Measurements from ENCODE around the gene RPS26.

Gene RPS26

DNA sequence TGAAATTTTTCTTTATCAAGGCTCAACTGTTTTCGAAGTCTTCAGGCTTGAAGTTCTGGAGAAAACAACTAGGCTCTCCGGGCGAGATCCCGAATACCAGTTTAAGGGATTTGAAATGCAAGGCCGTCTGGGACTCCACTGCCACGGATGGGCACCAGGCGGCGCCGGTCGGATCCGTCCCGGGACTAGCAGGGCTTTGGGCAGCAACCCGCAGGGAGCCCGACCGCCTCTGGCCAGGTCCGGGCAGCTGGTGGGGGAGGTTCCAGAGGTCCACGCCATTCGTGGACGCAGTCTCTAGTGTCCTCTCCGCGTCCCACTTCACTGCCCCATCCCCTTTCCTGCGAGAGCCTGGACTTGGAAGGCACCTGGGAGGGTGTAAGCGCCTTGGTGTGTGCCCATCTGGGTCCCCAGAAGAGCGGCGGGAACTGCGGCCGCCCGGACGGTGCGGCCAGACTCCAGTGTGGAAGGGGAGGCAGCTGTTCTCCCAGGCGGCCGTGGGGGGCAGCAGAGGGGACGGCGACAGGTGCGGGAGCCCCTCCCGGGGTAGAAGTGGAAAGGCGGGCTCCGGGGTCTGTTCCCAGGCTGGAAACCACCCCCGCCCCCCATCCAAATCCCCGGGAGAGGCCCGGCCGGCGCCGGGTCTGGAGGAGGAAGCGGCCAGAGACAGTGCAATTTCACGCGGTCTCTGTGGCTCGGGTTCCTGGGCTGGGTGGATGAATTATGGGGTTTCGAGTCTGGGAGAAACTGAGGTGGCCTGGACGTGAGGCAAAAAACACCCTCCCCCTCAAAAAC is 37.4 kb downstream of the RPS26 start:
- peak; percentile 56 for DNase-seq

GRCh38 chr12:56079723-56080555 is 38.2 kb downstream of the RPS26 start, which contains the start of gene ERBB3:
ERBB3 (plus strand) TSS chr12:56080165; CDS start chr12:56080301, 136 bp downstream.
- peak; percentile 77 for DNase-seq

DNA sequence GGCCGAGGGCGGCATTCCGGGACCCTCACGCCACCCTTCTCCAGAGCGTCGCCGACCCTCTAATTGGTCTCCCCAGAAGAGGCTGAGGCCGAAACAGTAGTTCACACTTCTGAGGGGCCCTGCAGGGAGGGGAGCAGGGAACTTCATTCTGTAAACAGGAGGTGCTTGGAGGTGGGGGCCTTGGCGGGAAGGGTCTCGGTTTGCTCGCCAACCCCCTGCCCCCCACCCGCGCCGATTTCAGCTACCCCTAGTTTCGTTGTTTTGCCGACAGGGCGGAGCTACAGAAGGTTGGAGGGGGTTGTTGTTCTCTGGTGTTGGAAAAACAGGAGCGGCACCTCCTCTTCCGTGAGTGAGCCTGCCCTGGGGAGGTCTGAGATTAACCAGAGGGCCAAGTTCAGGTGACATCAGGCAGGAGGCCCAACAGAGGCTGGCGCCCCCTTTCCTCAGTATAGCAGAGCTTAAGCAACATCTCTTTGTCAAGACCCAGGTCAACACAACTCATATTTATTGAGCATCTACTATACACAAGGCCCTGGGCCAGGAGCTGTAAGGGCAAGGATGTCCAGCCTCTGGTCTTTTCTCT is 38.9 kb downstream of the RPS26 start:
- no peak for DNase-seq

DNA sequence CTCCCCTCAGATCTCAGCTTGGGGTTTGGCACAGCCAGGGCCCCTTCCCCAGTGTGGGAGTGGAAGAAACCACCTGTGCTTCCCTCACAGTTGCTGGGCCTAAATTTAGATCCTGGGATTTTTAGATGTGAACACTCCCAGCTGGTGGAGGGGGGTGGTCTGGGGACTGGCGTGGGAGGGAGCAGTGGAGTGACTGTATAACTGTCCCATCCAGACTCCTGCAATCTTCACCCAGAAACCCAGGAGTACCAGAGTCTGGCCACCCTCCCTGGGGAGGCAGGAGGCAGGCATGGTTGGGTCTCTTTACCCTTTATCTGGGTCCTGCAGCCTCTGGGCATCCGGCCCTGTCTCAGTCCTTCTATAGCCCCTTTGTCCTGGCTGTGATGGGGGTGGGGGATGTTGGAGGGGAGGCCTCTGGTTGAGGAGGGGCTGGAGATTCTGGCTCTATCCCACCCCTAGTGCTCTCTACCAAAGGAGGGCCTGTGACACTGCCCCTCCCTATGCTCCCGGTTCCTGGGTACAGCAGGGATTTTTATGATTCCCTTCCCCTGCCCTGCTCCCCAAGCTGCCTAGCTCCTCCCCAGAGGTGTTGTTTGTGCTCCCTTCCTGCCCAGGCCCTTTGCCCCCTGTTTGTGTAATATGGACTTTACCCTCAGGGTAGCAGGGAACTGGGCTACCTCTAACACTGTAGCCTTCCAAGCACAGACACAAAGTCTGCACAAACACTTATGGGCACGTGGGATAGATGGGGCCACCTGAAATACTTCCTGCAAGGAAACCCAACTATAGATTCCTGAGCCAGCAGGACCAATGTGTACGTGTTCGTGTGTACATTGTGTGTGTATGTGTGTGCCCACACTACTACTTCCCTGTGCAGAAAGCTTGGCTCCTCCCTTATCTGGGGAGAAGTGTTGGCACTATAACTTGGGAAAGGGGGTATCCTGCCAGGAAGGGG is 40.0 kb downstream of the RPS26 start:
- DNase-seq: no peak

DNA sequence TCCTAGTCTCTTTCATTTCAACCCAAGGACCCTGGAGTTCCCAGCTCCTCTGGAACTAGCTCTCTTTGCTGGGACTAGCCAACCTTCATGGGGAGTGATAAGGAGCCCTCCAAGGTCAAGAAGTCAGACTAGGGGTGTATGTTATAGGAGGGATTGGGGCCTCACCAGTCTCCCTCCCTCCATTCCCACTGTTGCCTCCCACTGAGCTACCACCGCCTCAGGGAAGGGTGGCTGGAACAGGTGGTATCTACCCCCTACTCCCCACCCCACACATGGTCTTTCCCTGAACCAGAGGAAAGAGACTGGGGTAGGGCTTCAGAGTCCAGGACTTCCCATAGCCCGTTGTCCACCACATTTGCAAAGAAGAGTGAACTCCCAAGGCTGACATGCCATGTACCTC is 40.7 kb downstream of the RPS26 start:
- DNase-seq: no peak

GRCh38 chr12:56082967-56083366 is 41.2 kb downstream of the RPS26 start:
- no peak for DNase-seq

DNA sequence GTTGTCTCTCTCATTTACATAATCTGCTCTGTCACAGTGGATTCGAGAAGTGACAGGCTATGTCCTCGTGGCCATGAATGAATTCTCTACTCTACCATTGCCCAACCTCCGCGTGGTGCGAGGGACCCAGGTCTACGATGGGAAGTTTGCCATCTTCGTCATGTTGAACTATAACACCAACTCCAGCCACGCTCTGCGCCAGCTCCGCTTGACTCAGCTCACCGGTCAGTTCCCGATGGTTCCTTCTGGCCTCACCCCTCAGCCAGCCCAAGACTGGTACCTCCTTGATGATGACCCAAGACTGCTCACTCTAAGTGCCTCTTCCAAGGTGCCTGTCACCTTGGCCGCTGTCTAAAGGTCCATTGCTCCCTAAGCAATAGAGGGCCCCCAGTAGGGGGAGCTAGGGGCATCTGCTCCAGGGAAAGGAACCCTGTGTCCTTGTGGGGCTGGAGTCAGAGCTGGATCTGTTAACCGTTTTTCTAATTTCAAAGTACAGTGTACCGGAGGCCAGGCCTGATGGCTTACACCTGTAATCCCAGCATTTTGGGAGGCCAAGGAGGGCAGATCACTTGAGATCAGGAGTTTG is 43.3 kb downstream of the RPS26 start:
- no peak for DNase-seq

DNA sequence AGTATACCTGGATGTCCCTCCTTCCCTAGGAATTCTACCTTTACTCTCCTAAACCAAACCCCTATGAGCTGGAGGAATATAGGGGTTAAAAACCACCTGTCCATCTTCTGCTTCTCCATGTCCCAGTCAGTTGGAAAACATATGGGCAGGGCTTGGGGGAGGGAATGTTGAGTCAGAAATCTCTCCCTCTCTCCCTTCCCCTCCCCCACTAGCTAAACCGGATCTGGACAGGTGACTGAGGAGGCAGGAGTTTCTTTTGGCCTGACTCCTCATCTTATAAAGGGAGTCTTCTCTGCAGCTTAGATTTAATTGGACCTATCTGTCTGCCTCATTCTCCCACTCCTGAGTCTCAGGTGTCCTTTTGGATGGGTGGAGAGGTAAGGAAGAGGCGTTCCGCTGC is 44.4 kb downstream of the RPS26 start:
- DNase-seq: no peak

- no peak for DNase-seq
Measured at GRCh38 chr12:56086608-56087007, 44.9 kb downstream of the RPS26 start.

GRCh38 chr12:56087220-56087619 is 45.5 kb downstream of the RPS26 start:
- DNase-seq: no peak

Measured in fibroblast of skin of right quadriceps (primary cell).